ENCODE data around the gene TNFAIP3. TPM values are rescaled to one million over a fixed set of nuclear protein-coding genes. Genes with fewer than 3 reads are reported as not detected.

The TNFAIP3 gene
- total RNA-seq, 1 donor from 2014 or later, result 56.3 TPM

DNA sequence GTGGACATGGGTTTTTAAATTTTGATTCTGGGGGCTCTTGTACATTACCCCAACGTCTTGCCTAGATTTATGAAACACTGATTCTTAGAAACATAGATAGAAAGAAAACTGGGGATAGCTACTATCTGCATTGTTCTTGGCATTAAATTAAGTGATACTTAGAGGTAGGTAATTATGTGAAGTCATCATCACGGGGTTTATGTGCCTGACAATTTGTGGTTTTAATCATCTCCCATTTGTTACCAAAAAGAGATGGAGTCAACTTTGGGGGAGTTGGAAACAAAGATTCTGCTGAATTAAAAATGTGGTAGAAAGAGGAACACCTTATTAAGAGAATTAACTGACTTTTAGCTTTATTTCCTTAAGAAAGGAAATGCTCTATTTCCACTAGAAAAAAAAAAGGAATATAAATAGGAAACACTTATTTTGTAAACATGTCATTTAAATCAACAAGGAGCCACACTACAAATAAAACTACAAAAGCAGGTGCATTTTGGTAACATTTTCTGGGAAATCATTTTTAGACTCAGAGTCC is 5.6 kb downstream of the TNFAIP3 start:
- Histone ChIP-seq H3K4me3 (ENCODE audit: low read depth, low read length) (no peak overlapping the region), H3K27me3 (ENCODE audit: control insufficient read depth, insufficient read depth, low read length) (no peaks in the 10 kb centered on the region), H3K36me3 (ENCODE audit: control insufficient read depth, insufficient read depth, low read length) (no peaks in the 10 kb centered on the region)
- TF ChIP-seq CTCF (IDR thresholded peaks at IDR 0.05; ENCODE audit: insufficient read depth, low read length, poor library complexity, severe bottlenecking), result no peak
- DNase-seq (ENCODE audit: low read depth), result no peak

DNA sequence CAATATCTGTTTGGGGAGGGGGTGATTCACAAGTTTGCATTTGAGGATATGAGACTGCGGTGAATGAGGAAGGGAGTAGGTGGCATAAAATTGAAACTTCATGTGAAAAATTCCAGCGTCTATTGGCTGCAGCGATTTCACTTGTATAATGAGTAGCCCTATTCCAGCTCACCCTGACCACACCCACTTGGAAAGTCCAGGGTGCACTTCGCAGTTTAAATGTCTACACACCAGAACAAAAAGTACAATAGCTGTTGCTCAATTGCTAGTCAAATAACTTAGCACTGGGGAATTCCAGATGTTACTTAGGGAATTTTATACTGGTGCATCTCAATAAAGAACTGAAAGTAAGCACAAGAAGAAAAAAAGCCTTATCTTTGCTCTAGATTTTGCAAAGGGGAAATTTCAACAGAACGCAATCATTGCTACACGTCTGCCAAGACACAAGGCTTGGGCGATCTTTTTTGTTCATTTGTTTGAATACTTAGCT is 6.3 kb downstream of the TNFAIP3 start:
- no peak for TF ChIP-seq CTCF (IDR thresholded peaks at IDR 0.05; ENCODE audit: insufficient read depth, low read length, poor library complexity, severe bottlenecking)
- H3K4me3 ChIP-seq (ENCODE audit: low read depth, low read length), result no peak overlapping the region
- DNase-seq (ENCODE audit: low read depth), result peak; percentile 89
- no peaks in the 10 kb centered on the region for H3K27me3 ChIP-seq (ENCODE audit: control insufficient read depth, insufficient read depth, low read length)
- H3K36me3 ChIP-seq (ENCODE audit: control insufficient read depth, insufficient read depth, low read length), result no peaks in the 10 kb centered on the region

DNA sequence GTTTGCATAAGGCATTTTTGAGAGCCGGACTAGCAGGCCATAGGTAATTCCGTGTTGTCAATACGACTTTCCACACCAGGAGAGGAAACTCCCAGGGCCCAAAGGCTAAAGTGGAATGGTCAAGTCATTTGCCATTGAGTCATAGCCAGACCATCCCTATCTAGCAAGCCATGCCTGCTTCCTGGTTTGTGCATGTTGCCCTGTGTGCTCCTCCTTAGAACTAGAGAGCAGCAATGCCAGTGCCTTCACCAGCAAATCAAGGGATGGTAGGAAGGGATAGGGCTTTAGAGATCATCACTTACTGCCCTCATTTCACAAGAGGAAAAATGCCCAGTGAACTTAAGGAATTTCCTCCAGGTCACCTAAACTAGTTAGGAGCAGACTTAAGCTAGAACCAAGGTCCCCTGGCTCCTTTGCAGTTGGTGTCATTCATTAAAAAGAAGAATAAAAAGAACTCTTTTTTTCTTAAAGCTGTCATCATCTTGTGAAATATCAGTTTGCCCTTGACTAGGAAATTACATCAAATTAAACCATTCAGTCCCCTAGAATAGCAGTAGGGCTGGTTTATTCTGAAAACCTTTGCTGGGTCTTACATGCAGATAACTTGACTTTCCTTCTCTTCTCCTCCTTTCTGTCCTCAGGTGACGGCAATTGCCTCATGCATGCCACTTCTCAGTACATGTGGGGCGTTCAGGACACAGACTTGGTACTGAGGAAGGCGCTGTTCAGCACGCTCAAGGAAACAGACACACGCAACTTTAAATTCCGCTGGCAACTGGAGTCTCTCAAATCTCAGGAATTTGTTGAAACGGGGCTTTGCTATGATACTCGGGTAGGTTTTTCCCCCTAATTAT is 7.4 kb downstream of the TNFAIP3 start:
- TF ChIP-seq CTCF (IDR thresholded peaks at IDR 0.05; ENCODE audit: insufficient read depth, low read length, poor library complexity, severe bottlenecking), result no peak
- H3K27me3 ChIP-seq (ENCODE audit: control insufficient read depth, insufficient read depth, low read length), result no peaks in the 10 kb centered on the region
- no peak for DNase-seq (ENCODE audit: low read depth)
- H3K4me3 ChIP-seq (ENCODE audit: low read depth, low read length), result no peak overlapping the region
- peaks cover 1% of the 10 kb centered on the region for H3K36me3 ChIP-seq (ENCODE audit: control insufficient read depth, insufficient read depth, low read length)

DNA sequence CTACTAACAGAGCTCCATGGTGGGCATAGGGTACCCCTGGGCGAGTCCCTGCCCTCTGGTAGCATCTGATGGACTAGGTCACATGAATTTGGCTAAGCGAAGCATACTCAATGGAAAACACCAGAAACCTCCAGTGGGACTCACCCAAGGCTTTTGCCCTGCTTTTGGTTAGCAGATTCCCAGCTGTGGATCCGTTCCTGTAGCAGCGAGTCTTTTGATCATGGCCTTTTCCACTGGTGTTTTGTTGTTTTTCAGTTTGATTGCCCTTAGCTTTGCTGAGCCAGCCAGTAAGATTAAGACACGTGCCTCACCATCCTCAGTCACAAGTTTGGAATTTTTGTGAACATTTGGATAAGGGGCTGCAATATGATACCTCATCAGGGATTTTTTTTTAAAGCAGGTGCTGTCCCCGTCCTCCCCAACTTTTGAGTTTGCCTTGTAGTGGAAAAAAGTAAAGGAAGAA is 8.0 kb downstream of the TNFAIP3 start:
- no peaks in the 10 kb centered on the region for H3K27me3 ChIP-seq (ENCODE audit: control insufficient read depth, insufficient read depth, low read length)
- H3K36me3 ChIP-seq (ENCODE audit: control insufficient read depth, insufficient read depth, low read length), result peaks cover 1% of the 10 kb centered on the region
- DNase-seq (ENCODE audit: low read depth), result no peak
- no peak for TF ChIP-seq CTCF (IDR thresholded peaks at IDR 0.05; ENCODE audit: insufficient read depth, low read length, poor library complexity, severe bottlenecking)
- H3K4me3 ChIP-seq (ENCODE audit: low read depth, low read length), result no peak overlapping the region

DNA sequence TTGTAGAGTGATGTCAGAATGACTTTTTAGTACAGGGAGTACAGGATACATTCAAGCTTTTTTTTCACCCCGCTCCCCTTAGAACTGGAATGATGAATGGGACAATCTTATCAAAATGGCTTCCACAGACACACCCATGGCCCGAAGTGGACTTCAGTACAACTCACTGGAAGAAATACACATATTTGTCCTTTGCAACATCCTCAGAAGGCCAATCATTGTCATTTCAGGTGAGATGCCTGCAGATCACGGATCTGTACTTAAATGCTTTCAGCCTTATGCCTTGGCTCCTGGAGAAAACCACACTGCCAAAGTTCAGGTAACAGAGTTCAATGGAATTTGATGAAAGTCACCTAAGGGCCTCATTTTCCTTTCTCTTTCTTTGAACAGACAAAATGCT is 8.5 kb downstream of the TNFAIP3 start:
- no peak for TF ChIP-seq CTCF (IDR thresholded peaks at IDR 0.05; ENCODE audit: insufficient read depth, low read length, poor library complexity, severe bottlenecking)
- H3K4me3 ChIP-seq (ENCODE audit: low read depth, low read length), result no peak overlapping the region

More for the DNA sequence above, 8.5 kb downstream of the TNFAIP3 start:
- no peaks in the 10 kb centered on the region for H3K27me3 ChIP-seq (ENCODE audit: control insufficient read depth, insufficient read depth, low read length)
- peaks cover 1% of the 10 kb centered on the region for H3K36me3 ChIP-seq (ENCODE audit: control insufficient read depth, insufficient read depth, low read length)
- DNase-seq (ENCODE audit: low read depth), result no peak
